ENCODE measurements around the gene KCND3.

DNA sequence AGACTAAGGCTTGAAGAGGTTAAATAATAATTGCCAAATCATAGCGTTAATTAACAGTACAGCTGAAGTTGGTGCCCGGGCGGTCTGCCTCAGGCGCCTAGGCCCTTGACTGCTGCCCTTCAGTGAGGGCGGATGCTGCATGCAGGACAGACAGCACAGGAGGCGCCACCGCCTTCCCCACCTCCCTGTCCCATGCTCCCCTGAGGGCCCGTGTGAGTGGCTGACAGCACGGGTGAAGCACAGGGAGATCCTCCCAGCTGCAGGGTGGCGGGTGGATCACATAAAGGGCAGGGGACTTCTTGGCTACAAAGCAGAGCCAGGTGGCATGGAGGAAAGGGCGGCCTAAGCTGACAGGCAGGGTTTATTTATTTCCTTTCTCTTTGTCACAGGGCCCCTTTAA, 184.7 kb downstream of the KCND3 start:
- no peak for TF ChIP-seq CTCF (IDR thresholded peaks at IDR 0.05)
- TF ChIP-seq POLR2A (IDR thresholded peaks at IDR 0.05): no peak

Measured in thyroid gland (tissue), 4 donors.